Panc1 (cell line): ENCODE data around the gene PM20D1.

Experiments
- CTCF ChIP-seq: fragments of 450-650 bp; IDR thresholded peaks from 2 replicates; pipeline ENCODE4 v1.5.1; 2017; ENCODE audit warnings: mild to moderate bottlenecking
- POLR2AphosphoS5 ChIP-seq: IDR thresholded peaks from 2 replicates; pipeline ENCODE4 v1.6.1; 2012; ENCODE audit warnings: mild to moderate bottlenecking, low read depth, low read length, moderate library complexity
- SIN3A ChIP-seq: IDR thresholded peaks from 2 replicates; pipeline ENCODE4 v1.6.1; 2012; ENCODE audit warnings: low read depth, mild to moderate bottlenecking, low read length, moderate library complexity, borderline replicate concordance; ENCODE audit not compliant: insufficient read depth

DNA sequence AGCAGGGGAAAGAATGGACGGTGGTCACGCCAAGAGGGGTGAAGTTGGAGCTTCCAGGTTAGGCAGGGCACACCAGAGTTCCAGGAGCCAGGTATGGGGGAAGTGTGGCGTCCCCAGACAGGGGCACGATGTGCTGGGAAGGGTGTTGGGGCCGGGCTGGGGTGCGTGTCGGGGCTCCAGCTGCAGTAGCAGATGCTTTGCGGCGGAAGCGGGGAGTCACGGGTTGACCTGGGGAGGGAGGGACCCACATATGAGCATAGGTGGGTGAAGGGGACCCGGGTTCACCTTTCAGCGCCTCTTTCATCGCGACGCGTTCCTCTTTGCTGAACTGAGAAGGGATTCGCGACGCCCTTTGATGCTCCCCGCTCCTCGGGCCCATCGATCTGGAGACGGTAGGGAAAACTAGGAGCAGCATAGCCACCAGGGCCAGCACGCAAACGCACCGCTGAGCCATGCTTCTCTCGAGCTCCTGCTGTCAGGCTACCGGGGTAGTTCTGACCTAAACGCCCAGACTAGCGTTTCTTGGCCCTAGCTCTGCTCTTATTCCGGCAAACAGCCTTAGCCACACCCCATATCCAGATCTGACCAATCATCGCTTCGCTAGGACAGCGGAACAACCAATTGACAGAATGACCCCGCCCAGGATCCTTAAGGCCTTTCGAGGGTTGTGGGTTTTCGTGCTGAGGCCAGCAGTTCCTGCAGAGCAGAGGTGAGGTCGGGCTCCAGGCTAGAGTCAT lies at the start of gene PM20D1:
- TF ChIP-seq SIN3A (no peak), CTCF (no peak), POLR2AphosphoS5 (no peak)
